H9 (cell line): ENCODE results near the gene VPS54. TPM values are rescaled to one million over a fixed set of nuclear protein-coding genes. Genes with fewer than 3 reads are reported as not detected.

Source experiments
- DNase-seq: peaks from one replicate; pipeline ENCODE4 v3.0.0-alpha.2; 2017
- H2AFZ ChIP-seq: one replicate; pipeline ENCODE4 v1.6.1; 2013; ENCODE audit warnings: mild to moderate bottlenecking, low read length, control low read depth, moderate library complexity
- H2AK5ac ChIP-seq: 2 replicates; pipeline ENCODE4 v1.6.1; 2013; ENCODE audit warnings: low read length, control low read depth, mixed read lengths; ENCODE audit not compliant: insufficient read length
- H2BK120ac ChIP-seq: one replicate; pipeline ENCODE4 v1.6.1; 2013; ENCODE audit warnings: low read depth, mild to moderate bottlenecking, low read length, control low read depth, inconsistent platforms; ENCODE audit not compliant: poor library complexity, severe bottlenecking
- H2BK12ac ChIP-seq: 2 replicates; pipeline ENCODE4 v1.6.1; 2013; ENCODE audit warnings: low read length, control low read depth, mixed read lengths, low read depth; ENCODE audit not compliant: insufficient read length
- H2BK15ac ChIP-seq: 2 replicates; pipeline ENCODE4 v1.6.1; 2013; ENCODE audit warnings: low read depth, low read length, control low read depth
- H2BK20ac ChIP-seq: one replicate; pipeline ENCODE4 v1.6.1; 2013; ENCODE audit warnings: low read depth, mild to moderate bottlenecking, low read length, control low read depth, inconsistent platforms; ENCODE audit not compliant: poor library complexity, severe bottlenecking
- H2BK5ac ChIP-seq: 2 replicates; pipeline ENCODE4 v1.6.1; 2013; ENCODE audit warnings: low read length, control low read depth, mixed read lengths; ENCODE audit not compliant: insufficient read length
- H3K14ac ChIP-seq: 2 replicates; pipeline ENCODE4 v1.6.1; 2013; ENCODE audit warnings: low read length, control low read depth; ENCODE audit not compliant: insufficient read depth
- H3K18ac ChIP-seq: 2 replicates; pipeline ENCODE4 v1.6.1; 2013; ENCODE audit warnings: low read depth, mild to moderate bottlenecking, mixed read lengths, low read length, control low read depth; ENCODE audit not compliant: insufficient read length
- H3K23ac ChIP-seq: 2 replicates; pipeline ENCODE4 v1.6.1; 2013; ENCODE audit warnings: low read length, control low read depth, mixed read lengths, low read depth; ENCODE audit not compliant: insufficient read length
- H3K23me2 ChIP-seq: 2 replicates; pipeline ENCODE4 v1.6.1; 2013; ENCODE audit warnings: low read depth, mild to moderate bottlenecking, mixed read lengths, low read length, control low read depth; ENCODE audit not compliant: insufficient read length, poor library complexity, severe bottlenecking
- H3K27ac ChIP-seq: 2 replicates; pipeline ENCODE4 v1.5.1; 2013; ENCODE audit warnings: low read length, control low read depth, mixed read lengths, low read depth; ENCODE audit not compliant: insufficient read length
- H3K27me3 ChIP-seq: 2 replicates; pipeline ENCODE4 v1.6.1; 2013; ENCODE audit warnings: low read length, control low read depth, inconsistent platforms; ENCODE audit not compliant: insufficient read depth
- H3K4ac ChIP-seq: 2 replicates; pipeline ENCODE4 v1.6.1; 2013; ENCODE audit warnings: low read depth, mild to moderate bottlenecking, control low read depth, inconsistent platforms, low read length, moderate library complexity
- H3K4me1 ChIP-seq: 2 replicates; pipeline ENCODE4 v1.6.1; 2013; ENCODE audit warnings: low read length, control low read depth, inconsistent platforms; ENCODE audit not compliant: insufficient read depth
- H3K4me2 ChIP-seq: 2 replicates; pipeline ENCODE4 v1.6.1; 2013; ENCODE audit warnings: low read length, control low read depth, mixed read lengths; ENCODE audit not compliant: insufficient read length, insufficient read depth
- H3K56ac ChIP-seq: 2 replicates; pipeline ENCODE4 v1.6.1; 2013; ENCODE audit warnings: low read depth, mild to moderate bottlenecking, mixed read lengths, low read length, control low read depth; ENCODE audit not compliant: insufficient read length
- H3K79me1 ChIP-seq: 2 replicates; pipeline ENCODE4 v1.6.1; 2013; ENCODE audit warnings: low read depth, mild to moderate bottlenecking, moderate library complexity, low read length, control low read depth, inconsistent platforms; ENCODE audit not compliant: insufficient read depth, poor library complexity, severe bottlenecking
- H3K79me2 ChIP-seq: 2 replicates; pipeline ENCODE4 v1.6.1; 2013; ENCODE audit warnings: low read length, control low read depth, inconsistent platforms; ENCODE audit not compliant: insufficient read depth
- H3K9ac ChIP-seq: 2 replicates; pipeline ENCODE4 v1.6.1; 2013; ENCODE audit warnings: low read length, control low read depth, mixed read lengths; ENCODE audit not compliant: insufficient read length; ENCODE audit errors: extremely low read depth
- H3K9me3 ChIP-seq: one replicate; pipeline ENCODE4 v1.6.1; 2013; ENCODE audit warnings: low read depth, low read length, inconsistent platforms; ENCODE audit not compliant: control insufficient read depth
- H3T11ph ChIP-seq: one replicate; pipeline ENCODE4 v1.6.1; 2013; ENCODE audit warnings: mild to moderate bottlenecking, low read length, control low read depth, inconsistent platforms
- H4K20me1 ChIP-seq: one replicate; pipeline ENCODE4 v1.6.1; 2013; ENCODE audit not compliant: control insufficient read depth, insufficient read length, insufficient read depth
- H4K5ac ChIP-seq: 2 replicates; pipeline ENCODE4 v1.6.1; 2013; ENCODE audit warnings: low read depth, mild to moderate bottlenecking, mixed read lengths, low read length, control low read depth; ENCODE audit not compliant: insufficient read length
- H4K8ac ChIP-seq: replicated peaks from 2 replicates; pipeline ENCODE4 v1.6.1; 2013; ENCODE audit warnings: low read length, control low read depth, mixed read lengths, low read depth; ENCODE audit not compliant: insufficient read length
- H4K91ac ChIP-seq: 2 replicates; pipeline ENCODE4 v1.6.1; 2013; ENCODE audit warnings: low read depth, mild to moderate bottlenecking, moderate library complexity, mixed read lengths, low read length, control low read depth; ENCODE audit not compliant: insufficient read length
- H3K27ac Mint-ChIP-seq, 3 experiments: 2 replicates in 2 of 3; 3 replicates in 1 of 3; pipeline ENCODE4 v1.8.0; 2020 to 2021; ENCODE audit warnings: mixed read lengths in 3 of 3, mild to moderate bottlenecking in 1 of 3, moderate library complexity in 1 of 3
- H3K27me3 Mint-ChIP-seq: 2 replicates; pipeline ENCODE4 v1.8.0; 2021; ENCODE audit warnings: low read depth, mild to moderate bottlenecking, moderate library complexity, mixed read lengths
- H3K36me3 Mint-ChIP-seq, 3 experiments: 2 replicates in 2 of 3; 3 replicates in 1 of 3; pipeline ENCODE4 v1.8.0; 2020 to 2021; ENCODE audit warnings: low read depth in 3 of 3, mixed read lengths in 3 of 3; ENCODE audit not compliant: insufficient read depth in 1 of 3
- H3K4me1 Mint-ChIP-seq, 2 experiments: 2 replicates each; pipeline ENCODE4 v1.8.0; 2020; ENCODE audit warnings: mixed read lengths in 2 of 2
- H3K4me3 Mint-ChIP-seq, 2 experiments: 2 replicates in 1 of 2; 3 replicates in 1 of 2; pipeline ENCODE4 v1.8.0; 2020 to 2021; ENCODE audit warnings: mild to moderate bottlenecking in 2 of 2, mixed read lengths in 2 of 2, moderate library complexity in 1 of 2
- H3K9me3 Mint-ChIP-seq, 2 experiments: 2 replicates in 1 of 2; 3 replicates in 1 of 2; pipeline ENCODE4 v1.8.0; 2020; ENCODE audit warnings: mild to moderate bottlenecking in 2 of 2, mixed read lengths in 2 of 2, moderate library complexity in 1 of 2
- CTCF ChIP-seq: fragments of 200-600 bp; sonication (generic); conservative IDR thresholded peaks from 3 replicates; pipeline ENCODE4 v1.8.0; 2021; ENCODE audit warnings: antibody characterized with exemption, mild to moderate bottlenecking
- WGBS: extraction: QIAGEN DNeasy Blood & Tissue Kit; methylation state at CpG from one replicate; pipeline ENCODE4 v1.1.7; 2013; ENCODE audit warnings: missing lambda C conversion rate, low lambda C conversion rate, mixed read lengths; ENCODE audit not compliant: insufficient read length; ENCODE audit errors: extremely low coverage; 5-methylcytosine and 5-hydroxymethylcytosine counted together
- total RNA-seq: library from RNA; stranded (reverse); gene quantifications from 2 replicates; pipeline ENCODE4 v1.2.1, GENCODE V29; 2021

VPS54 gene
- total RNA-seq, 1 experiment from 2014 or later = 13.4 TPM

- H2BK20ac ChIP-seq = no peak overlapping the region
- no peak overlapping the region for H3T11ph ChIP-seq
- no peak overlapping the region for H3K23ac ChIP-seq
- no peak overlapping the region for H4K91ac ChIP-seq
- H3K4me2 ChIP-seq = no peak overlapping the region
- H4K8ac ChIP-seq = no peak overlapping the region
- H3K56ac ChIP-seq = no peak overlapping the region
- no peak overlapping the region for H3K18ac ChIP-seq
- WGBS = no CpG with 5 or more reads among the region's 2 CpGs
- H3K36me3 Mint-ChIP-seq = no peaks in the 10 kb centered on the region
- H3K9me3 Mint-ChIP-seq = peaks cover 0 to 3% of the 10 kb centered on the region in 2 experiments; a peak in 2 of 5 replicates
- H3K27ac ChIP-seq = no peak overlapping the region
- H3K23me2 ChIP-seq = peaks cover 4% of the 10 kb centered on the region
- no peak for DNase-seq
- no peak overlapping the region for H3K14ac ChIP-seq
- no peaks in the 10 kb centered on the region for H3K27me3 ChIP-seq
- no peaks in the 10 kb centered on the region for H4K20me1 ChIP-seq
- no peak overlapping the region for H2BK120ac ChIP-seq
- no peak overlapping the region for H2BK15ac ChIP-seq
- no peak overlapping the region for H3K4me3 Mint-ChIP-seq
- H4K5ac ChIP-seq = no peak overlapping the region
- H3K9me3 ChIP-seq = no peaks in the 10 kb centered on the region
- no peak overlapping the region for H3K27ac Mint-ChIP-seq
- H3K27me3 Mint-ChIP-seq = no peaks in the 10 kb centered on the region
- H3K4me1 ChIP-seq = no peaks in the 10 kb centered on the region; the same call in 1 of the 2 replicates
- H3K79me1 ChIP-seq = no peaks in the 10 kb centered on the region
- no peak overlapping the region for H2BK12ac ChIP-seq
- no peak overlapping the region for H3K9ac ChIP-seq
- no peak for TF ChIP-seq CTCF
- peaks cover 3% of the 10 kb centered on the region; the same call in 1 of the 2 replicates for H3K79me2 ChIP-seq
- no peak overlapping the region for H2AFZ ChIP-seq
- H3K4me1 Mint-ChIP-seq = peaks cover 19% of the 10 kb centered on the region in 2 experiments
- no peak overlapping the region for H2AK5ac ChIP-seq
- H3K4ac ChIP-seq = no peak overlapping the region
- no peak overlapping the region for H2BK5ac ChIP-seq
Observed at GRCh38 chr2:64021578-64021977, 2.4 kb upstream of the VPS54 start.
